Ascending aorta (tissue), 2 donors: ENCODE data around the gene ANKRD52. TPM values are rescaled to one million over a fixed set of nuclear protein-coding genes. Genes with fewer than 3 reads are reported as not detected.
A peak's percentile ranks its signal among the peaks of the same experiment; 100 is the strongest.
"Not testable (repeated sequence)": the region's sequence is repeated elsewhere in the genome, so short reads cannot be mapped to it uniquely, and the experiment has no call there.

ENCODE experiments used
- DNase-seq, 2 donors: peaks; one replicate each; pipeline ENCODE4 v3.0.0-alpha.2; 2019; ENCODE audit warnings: low spot score in 2 of 2
- H3K27ac ChIP-seq, 2 donors: fragments of 200-600 bp; sonication (generic); one replicate each; pipeline ENCODE4 v1.5.1; 2016 to 2017; ENCODE audit warnings: mild to moderate bottlenecking in 1 of 2
- H3K27me3 ChIP-seq: fragments of 200-600 bp; sonication (generic); one replicate; pipeline ENCODE4 v1.5.1; 2017
- H3K36me3 ChIP-seq, 2 donors: fragments of 200-600 bp; sonication (generic); one replicate each; pipeline ENCODE4 v1.5.1; 2016
- H3K4me1 ChIP-seq, 2 donors: fragments of 200-600 bp; sonication (generic); one replicate each; pipeline ENCODE4 v1.5.1; 2016 to 2017; ENCODE audit warnings: mild to moderate bottlenecking in 1 of 2
- H3K4me3 ChIP-seq, 2 donors: fragments of 200-600 bp; sonication (generic); one replicate each; pipeline ENCODE4 v1.5.1; 2016 to 2017; ENCODE audit warnings: mild to moderate bottlenecking in 1 of 2
- H3K9me3 ChIP-seq, 2 donors: fragments of 200-600 bp; sonication (generic); one replicate each; pipeline ENCODE4 v1.5.1; 2016
- intact Hi-C: fragments of 100-400 bp; cut with DNase I; formaldehyde crosslinking; loops from one replicate; pipeline ENCODE4 v1.15.1; 2023
- total RNA-seq: library from RNA; depleted of rRNA; stranded (reverse); fragments of >200 nt; gene quantifications from one replicate; pipeline ENCODE4 v1.1.0, GENCODE V29; 2016
- TF ChIP-seq, protein P1 (sequence below), 3 experiments: fragments of 200-600 bp in 2 of 3; fragments of 450-650 bp in 1 of 3; sonication (generic) in 2 of 3; IDR thresholded peaks; one replicate each; pipeline ENCODE4 v1.5.1; 2016 to 2019; ENCODE audit warnings: antibody characterized with exemption in 3 of 3, mild to moderate bottlenecking in 1 of 3, moderate library complexity in 1 of 3

The ANKRD52 gene
- total RNA-seq, 1 donor from 2014 or later: 17.5 TPM

DNA sequence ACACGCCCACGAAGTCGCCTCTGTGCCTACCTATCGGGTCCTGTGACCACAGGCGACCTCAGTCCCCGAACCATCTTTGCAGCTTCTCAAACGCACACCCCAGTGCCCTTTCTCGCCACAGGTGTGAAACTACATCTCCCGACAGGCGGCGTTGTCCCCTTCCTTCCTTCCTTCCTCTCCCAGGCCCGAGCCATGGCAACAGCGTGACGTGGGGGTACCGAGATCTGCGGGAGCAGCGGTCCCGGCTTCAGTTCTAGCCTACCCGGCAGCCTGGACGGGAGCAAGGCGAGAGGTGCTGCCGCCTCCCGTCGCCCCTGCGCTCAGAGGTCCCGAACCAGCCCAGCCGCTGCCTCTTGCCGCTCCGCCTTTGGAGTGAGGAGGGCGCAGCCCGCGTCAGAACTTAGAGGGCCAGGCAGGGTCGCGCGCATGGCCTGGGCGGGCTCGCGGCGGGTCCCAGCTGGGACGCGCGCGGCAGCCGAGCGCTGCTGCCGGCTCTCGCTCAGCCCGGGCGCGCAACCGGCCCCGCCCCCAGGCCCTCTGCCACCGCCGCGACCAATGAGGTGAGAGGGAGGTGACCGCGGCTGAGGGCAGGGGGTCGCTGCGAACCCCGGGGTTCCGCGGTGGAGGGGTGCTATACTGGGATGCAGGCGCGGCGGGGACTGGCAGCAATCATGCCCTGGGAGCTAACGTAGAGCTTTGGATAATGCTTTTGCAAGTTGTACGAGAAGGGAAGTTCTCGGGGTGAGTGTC is 8.7 kb upstream of the ANKRD52 start, which contains the start of gene COQ10A:
Gene COQ10A, plus strand, starts transcription at position 250 of the 750 bp plus-strand sequence. Its CDS starts 177 bp downstream, at position 427.
- H3K27me3 ChIP-seq: no peaks in the 10 kb centered on the region
- peak; percentile 79 to 94 for DNase-seq
- intact Hi-C loops: loop anchor here (1.0 to 2.0 kb wide), 2 partner anchors 9 to 34 kb away; partner anchors contain the start of genes ANKRD52 and CS
- peaks cover 10 to 12% of the 10 kb centered on the region in 2 donors for H3K36me3 ChIP-seq
- H3K9me3 ChIP-seq: no peaks in the 10 kb centered on the region
- TF ChIP-seq, protein P1, sequence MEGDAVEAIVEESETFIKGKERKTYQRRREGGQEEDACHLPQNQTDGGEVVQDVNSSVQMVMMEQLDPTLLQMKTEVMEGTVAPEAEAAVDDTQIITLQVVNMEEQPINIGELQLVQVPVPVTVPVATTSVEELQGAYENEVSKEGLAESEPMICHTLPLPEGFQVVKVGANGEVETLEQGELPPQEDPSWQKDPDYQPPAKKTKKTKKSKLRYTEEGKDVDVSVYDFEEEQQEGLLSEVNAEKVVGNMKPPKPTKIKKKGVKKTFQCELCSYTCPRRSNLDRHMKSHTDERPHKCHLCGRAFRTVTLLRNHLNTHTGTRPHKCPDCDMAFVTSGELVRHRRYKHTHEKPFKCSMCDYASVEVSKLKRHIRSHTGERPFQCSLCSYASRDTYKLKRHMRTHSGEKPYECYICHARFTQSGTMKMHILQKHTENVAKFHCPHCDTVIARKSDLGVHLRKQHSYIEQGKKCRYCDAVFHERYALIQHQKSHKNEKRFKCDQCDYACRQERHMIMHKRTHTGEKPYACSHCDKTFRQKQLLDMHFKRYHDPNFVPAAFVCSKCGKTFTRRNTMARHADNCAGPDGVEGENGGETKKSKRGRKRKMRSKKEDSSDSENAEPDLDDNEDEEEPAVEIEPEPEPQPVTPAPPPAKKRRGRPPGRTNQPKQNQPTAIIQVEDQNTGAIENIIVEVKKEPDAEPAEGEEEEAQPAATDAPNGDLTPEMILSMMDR (IDR thresholded peaks at IDR 0.05): peak; percentile 65 to 72 (median 71)
- peak within 1 kb of the TSS; percentile 91 to 96 for H3K27ac ChIP-seq
- peaks cover 0 to 12% of the 10 kb centered on the region in 2 donors for H3K4me1 ChIP-seq
- H3K4me3 ChIP-seq: peak within 1 kb of the TSS; percentile 69 to 73

DNA sequence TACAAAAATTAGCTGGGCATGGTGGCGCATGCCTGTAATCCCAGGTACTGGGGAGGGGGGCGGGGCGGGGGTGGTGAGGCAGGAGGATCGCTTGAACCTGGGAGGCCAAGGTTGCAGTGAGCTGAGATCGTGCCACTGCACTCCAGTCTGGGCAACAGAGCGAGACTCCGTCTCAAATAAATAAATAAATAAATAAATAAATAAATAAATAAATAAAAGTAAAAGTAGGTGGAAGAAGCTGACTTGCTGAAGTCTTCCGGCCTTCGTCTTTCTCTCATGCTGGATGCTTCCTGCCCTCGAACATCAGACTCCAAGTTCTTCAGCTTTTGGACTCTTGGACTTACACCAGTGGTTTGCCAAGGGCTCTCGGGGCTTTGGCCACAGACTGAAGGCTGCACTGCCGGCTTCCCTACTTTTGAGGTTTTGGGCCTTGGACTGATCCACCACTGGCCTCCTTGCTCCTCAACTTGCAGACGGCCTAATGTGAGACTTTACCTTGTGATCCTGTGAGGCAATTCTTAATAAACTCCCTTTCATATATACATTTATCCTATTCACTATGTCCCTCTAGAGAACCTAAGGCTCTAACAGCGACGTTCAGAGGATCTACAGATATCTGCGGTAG is 8.0 kb upstream of the ANKRD52 start:
- Histone ChIP-seq H3K4me3 (peak overlapping the region; percentile 69 to 73), H3K4me1 (peaks cover 0 to 12% of the 10 kb centered on the region in 2 donors), H3K27ac (peak overlapping the region; percentile 91 to 96)
- not testable (repeated sequence) for H3K9me3 ChIP-seq, H3K27me3 ChIP-seq, H3K36me3 ChIP-seq, DNase-seq
- intact Hi-C loops: loop anchor here (2.0 kb wide), 1 partner anchor 35 kb away; the partner anchor contains the start of gene CS

DNA sequence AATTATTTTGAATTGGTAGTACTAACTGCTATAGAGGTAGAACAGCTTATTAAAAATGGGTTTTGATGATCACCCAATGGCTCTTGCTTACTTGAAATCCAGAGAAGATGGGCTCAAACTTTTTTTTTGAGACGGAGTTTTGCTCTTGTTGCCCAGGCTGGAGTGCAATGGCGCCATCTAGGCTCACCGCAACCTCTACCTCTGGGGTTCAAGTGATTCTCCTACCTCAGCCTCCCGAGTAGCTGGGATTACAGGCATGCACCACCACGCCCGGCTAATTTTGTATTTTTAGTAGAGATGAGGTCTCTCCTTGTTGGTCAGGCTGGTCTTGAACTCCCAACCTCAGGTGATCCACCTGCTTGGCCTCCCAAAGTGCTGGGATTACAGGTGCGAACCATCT is 4.8 kb upstream of the ANKRD52 start:
- H3K27me3 ChIP-seq, H3K9me3 ChIP-seq, DNase-seq, intact Hi-C loops, H3K4me3 ChIP-seq, H3K36me3 ChIP-seq, H3K27ac ChIP-seq: not testable (repeated sequence)
- H3K4me1 ChIP-seq: peaks cover 0 to 19% of the 10 kb centered on the region in 2 donors

DNA sequence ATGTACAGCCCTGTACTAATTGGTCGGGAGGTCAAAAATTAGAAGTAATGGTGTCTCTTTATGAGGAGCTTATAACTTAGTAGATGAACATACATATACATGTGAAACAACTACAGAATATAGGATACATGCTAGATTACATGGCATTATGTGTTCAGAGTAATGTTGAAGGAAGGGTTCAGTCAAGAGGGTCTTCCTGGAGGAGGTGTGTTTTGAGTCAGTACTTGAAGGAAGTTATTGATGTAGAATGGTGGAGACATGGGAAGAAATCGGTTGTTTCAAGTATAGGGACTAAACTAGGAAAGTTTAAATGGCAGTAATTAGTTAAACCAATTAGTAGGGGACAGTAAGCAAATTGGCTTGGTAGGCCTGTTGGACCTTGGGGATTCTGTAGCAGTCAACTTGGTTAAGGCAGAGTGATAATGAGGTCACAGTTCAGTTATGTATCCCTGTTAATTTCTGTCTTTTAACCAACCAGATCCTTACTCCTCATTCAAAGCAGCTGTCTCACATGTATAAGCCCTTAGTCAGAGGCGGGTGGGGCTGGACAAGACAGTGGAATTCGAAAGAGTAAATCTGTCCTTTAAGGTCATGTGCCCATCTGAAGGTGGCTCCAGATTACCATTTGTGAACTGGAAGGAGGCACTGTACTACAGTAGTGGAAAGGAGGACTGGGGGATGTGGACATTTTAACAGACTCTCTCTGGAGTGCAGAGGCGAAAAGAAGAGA is 3.5 kb upstream of the ANKRD52 start:
- Histone ChIP-seq H3K9me3 (no peaks in the 10 kb centered on the region), H3K36me3 (no peaks in the 10 kb centered on the region), H3K27ac (no peak overlapping the region), H3K27me3 (no peaks in the 10 kb centered on the region), H3K4me3 (no peak overlapping the region), H3K4me1 (peaks cover 3 to 21% of the 10 kb centered on the region in 2 donors)
- intact Hi-C loops: no loop called here
- TF ChIP-seq, protein P1 (IDR thresholded peaks at IDR 0.05): no peak
- DNase-seq: no peak

DNA sequence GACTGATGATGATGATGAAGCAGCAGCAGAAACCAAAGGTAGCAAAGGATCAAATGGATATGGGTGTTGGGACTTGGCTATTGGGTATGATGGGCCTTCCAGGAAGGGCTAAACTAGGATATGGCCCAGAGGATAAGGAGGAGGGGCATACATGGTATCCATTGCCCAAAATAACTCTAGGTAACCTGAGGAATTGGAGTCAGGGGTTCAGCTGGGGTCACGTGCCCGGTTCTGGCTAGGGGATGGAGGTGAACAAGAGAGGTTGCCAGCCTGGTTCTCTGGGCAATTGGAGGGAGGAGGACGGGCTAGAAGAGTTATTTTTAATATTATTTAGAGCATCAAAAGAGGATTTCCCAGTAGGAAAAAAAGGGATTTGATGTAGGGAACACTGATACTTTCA is 2.7 kb upstream of the ANKRD52 start:
- H3K27ac ChIP-seq: no peak overlapping the region
- H3K36me3 ChIP-seq: peaks cover 0 to 1% of the 10 kb centered on the region in 2 donors
- H3K4me1 ChIP-seq: peaks cover 3 to 19% of the 10 kb centered on the region in 2 donors
- intact Hi-C loops: no loop called here
- H3K4me3 ChIP-seq: no peak overlapping the region
- DNase-seq: no peak
- H3K9me3 ChIP-seq: no peaks in the 10 kb centered on the region
- TF ChIP-seq, protein P1 (IDR thresholded peaks at IDR 0.05): no peak
- H3K27me3 ChIP-seq: no peaks in the 10 kb centered on the region

DNA sequence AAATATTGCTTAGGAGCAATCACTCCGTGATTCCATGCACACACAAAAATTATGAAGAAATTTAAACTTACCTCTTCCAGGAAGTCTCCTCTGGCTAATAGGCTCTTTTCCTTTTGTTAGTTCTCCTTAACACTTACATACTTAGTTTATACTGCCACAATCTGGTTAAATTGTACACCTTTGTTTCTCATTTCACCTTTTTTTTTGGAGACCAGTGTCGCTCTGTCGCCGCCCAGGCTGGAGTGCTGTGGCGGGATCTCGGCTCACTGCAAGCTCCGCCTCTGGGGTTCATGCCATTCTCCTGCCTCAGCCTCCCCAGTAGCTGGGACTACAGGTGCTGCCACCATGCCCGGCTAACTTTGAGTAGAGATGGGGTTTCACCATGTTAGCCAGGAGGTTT is 2.2 kb upstream of the ANKRD52 start:
- Histone ChIP-seq H3K9me3 (no peaks in the 10 kb centered on the region), H3K4me3 (no peak overlapping the region), H3K27ac (no peak overlapping the region), H3K27me3 (no peaks in the 10 kb centered on the region), H3K4me1 (peaks cover 3 to 19% of the 10 kb centered on the region in 2 donors), H3K36me3 (peaks cover 4 to 7% of the 10 kb centered on the region in 2 donors)
- TF ChIP-seq, protein P1 (IDR thresholded peaks at IDR 0.05): no peak
- intact Hi-C loops: no loop called here
- no peak for DNase-seq
